Activated CD8-positive, alpha-beta memory T cell treated with anti-CD3 and anti-CD28 coated beads, Interleukin-2, amount 50 U/mL, for 24 hours (primary cell): ENCODE measurements around the gene KISS1R.

ENCODE experiments used
- DNase-seq: peaks from one replicate; pipeline ENCODE4 v3.0.0-alpha.2; 2020; ENCODE audit errors: extremely low read depth

KISS1R gene

DNA sequence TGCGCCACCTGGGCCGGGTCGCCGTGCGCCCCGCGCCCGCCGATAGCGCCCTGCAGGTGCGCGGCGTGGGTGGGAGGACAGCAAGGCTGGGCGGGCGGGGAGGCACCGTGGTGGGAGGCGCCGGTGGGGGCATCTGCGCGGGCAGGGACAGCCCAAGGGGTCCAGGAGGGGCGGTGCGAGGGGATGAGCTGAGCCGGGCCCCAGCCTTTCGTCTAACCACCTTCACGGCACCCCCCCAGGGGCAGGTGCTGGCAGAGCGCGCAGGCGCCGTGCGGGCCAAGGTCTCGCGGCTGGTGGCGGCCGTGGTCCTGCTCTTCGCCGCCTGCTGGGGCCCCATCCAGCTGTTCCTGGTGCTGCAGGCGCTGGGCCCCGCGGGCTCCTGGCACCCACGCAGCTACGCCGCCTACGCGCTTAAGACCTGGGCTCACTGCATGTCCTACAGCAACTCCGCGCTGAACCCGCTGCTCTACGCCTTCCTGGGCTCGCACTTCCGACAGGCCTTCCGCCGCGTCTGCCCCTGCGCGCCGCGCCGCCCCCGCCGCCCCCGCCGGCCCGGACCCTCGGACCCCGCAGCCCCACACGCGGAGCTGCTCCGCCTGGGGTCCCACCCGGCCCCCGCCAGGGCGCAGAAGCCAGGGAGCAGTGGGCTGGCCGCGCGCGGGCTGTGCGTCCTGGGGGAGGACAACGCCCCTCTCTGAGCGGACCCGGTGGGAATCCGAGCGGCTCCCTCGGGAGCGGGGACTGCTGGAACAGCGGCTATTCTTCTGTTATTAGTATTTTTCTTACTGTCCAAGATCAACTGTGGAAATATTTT is 3.1 kb downstream of the KISS1R start:
- no peak for DNase-seq

DNA sequence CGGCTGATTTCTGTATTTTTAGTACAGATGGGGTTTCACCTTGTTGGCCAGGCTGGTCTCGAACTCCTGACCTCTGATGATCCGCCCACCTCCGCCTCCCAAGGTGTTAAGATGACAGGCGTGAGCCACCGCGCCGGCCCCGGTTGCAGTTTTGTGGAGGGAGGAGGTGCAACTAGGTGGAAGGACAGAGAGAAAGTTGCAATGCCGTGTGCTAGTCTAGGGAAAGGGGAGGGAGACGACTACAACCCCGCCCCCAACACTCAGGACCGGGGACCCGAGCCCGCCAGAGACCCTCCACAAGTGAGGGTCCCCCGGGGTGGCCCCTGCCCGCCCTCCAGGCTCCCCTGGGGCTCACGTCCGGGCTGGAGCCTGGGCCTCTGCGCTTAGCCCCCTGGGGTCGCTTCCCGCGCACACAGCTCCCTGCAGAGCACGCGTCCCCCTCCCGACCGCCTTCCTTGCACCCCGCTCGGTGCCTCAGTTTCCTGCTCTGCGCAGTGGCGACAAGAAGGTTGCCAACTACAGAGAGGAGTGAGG is 7.5 kb downstream of the KISS1R start:
- DNase-seq = no peak

DNA sequence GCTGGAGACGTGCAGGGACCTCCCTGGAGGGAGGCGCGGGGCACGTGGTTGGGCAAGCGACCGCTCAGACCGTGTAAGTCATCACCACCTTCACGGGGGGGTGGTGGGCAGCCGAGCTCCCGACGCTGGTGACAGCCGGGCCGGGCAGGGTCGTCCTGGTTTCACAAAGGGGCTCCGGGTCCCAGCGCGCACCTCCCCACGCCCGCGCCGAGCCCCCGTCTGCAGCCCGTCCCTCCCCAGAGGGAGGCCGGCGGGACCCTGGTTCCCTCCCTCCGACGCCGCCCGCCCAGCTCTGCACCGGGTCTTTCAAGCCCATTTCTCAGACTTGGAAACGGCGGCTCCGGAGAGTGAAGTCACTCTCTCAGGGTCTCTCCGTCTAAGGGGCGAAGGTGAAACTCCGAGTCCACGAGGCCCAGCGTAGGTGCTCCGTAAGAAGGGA is 8.0 kb downstream of the KISS1R start:
- no peak for DNase-seq

DNA sequence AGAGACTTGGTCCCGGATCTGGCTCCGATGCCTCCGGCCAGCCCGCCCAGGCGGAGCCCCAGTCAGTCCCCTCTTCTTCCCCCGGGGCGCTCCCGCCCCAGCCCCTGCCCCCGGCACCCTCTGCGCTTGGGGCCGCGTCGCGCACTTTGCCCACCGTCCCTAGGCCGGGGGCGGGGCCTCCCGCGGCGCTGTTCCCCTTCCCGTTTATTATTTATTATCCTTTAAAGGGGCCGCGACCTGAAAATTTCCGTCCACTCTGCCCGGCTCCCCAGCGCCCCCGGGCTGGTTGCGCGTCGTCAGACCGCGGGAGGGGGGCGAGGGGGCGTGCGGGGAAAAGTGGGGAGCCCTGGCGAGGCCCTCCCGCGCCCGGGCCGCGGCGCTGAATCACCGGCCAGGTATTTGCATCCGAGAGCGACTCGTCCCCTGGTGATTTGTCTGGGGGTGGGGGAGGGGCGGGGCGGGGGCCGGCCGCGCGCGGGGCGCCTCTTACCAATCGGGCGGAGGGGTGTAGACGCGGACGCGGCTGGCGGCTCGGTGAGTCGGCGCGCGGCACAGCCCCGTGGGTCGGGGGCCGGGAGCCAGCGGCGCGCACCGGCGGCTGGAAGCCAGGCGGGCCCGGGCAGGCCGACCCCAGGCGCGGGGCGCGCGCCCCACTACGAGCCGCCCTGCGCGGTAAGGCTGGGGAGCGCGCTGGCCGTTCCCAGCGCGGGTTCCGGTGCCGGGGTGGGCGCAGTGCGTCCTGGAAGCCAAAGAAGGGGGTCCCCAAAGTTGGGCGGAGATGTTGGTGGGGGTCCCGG is 8.6 kb downstream of the KISS1R start, which contains the start of gene ARID3A:
Gene ARID3A, plus strand, starts transcription at position 510 of the 797 bp plus-strand sequence. CDS start 3,494 bp downstream, outside the sequence.
- no peak for DNase-seq

DNA sequence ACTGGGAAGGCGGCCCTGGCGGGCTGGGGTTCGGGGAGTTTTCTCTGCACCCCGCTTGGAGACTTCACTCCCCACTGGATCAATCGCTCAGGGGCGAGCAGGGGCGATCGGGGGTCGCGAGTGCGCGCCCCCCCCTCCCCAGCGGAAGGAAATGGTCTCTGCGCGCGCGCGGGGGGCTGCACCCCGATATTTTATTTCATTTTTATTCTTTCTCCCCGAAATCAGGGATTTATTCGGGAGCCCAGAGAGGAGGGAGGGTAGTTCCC is 9.1 kb downstream of the KISS1R start:
- DNase-seq = no peak

DNA sequence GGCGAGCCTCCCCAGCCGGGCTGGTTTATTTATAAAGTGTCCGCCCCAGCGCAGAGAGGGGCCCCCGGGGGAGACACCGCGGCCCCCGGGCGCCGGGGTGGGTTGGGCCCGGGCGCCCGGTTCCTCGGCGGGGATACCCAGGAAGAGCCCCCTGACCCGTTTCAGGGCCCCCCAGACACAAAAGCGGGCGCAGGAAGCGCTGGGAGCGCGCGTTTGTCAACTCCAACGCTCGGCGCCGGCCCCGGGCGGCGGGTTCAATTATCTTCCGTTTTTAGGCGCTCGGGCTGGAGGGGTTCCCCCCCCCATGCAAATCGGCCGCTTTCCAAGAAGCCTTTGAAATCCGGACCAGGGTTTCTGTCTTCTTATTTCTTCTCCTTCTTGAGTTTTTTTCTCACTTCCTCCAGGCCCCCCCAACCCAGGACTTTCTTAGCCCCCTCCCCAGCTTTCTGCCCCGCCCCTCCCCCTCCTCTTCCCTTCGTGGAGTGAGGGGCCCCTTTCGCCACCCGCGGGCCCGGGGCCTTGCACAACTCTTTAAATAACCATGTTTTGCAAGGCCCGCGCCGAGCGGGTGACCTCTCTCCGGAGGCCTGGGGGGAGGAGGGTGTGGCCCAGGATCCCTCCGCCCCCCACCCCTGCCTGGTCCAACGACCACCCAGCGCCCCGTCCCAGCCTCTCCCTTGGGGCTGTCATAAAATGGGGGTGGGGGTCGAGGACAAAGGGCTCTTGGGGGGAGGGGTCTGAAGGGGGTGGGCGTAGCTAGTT is 9.6 kb downstream of the KISS1R start:
- no peak for DNase-seq

DNA sequence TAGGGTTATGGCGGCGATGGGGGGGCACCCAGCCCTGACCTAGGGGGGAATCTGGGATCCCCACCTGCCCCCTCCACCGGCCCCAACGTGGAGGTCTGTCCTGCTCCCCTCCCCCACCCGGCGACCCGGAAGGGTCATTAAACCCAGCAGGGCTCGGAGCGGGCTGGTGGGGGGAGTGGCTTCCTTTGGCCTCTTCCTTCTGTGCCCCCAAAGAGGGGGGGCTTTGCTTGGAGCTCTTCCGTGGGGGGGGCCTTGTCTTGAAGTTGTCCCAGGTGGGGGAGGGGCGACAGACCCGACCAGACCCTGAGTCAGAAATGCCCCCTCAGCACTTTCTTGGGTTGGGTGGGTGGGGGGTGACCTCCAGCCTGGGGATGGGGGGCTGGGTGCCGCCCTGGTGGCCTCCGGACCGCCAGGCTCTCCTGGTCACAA is 10.2 kb downstream of the KISS1R start:
- no peak for DNase-seq

DNA sequence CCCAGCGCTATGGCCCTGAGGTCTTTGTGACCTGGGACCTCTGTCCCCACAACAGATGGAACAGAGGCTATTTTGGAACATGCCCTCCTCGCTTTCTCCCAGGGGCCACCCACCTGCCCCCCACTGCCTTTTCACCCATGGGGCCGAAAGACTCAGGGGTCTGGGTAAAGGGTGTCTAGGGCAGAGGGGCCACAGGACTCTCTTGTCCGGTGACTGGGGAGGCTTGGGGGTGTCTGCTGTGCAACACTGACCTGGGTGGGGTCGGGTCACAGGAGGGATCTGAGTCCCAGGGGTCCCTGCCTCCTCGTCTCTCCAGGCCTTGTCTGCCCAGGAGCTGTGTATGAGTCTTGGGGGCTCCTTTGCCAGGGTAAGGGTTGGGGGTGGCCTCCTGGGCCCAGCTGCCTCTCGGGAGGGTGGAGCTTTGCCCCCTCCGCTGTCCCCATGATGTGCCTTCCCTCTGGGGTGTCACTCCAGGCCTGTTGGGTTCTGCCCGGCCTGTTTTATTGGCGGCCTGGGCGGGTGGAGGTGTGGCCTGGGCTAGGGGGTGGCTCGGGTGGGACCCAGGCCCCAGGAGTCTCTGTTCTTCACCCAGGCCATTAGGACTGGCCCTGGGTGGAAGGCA is 10.8 kb downstream of the KISS1R start:
- no peak for DNase-seq

DNA sequence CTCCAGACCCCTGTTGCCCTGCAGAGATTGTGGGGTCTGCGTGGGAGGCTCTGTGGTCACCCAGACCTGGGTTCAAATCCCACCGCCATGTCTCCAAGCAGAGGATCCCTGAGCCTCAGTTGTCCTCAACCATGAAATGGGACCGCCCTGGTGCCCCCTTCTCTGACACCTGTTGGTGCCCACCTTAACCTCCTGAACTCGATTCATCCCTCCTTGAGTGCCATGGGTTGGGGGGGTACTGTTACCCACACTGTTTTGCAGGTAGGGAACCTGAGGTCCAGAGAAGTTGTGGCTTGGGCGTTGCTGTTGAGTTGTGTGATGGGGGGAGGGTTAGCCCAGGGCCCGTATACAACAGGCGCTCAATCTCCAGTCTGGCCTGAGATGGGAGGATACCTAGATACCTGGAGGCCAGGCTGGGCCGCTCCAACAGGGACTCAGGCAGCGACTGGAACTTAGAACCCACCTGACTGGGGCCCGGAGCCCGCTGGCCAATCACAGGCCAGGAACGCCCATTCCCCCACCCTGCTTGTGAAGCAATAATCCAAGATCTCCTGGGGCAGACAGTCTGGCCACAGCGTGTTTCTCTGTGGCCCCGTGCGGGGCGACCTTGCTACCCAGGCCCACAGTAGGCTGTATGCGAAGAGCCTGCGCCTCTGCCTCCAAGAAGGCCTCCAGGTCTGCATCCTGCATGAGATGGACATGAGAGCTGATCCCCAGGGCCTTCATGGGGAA is 11.5 kb downstream of the KISS1R start:
- DNase-seq = no peak

DNA sequence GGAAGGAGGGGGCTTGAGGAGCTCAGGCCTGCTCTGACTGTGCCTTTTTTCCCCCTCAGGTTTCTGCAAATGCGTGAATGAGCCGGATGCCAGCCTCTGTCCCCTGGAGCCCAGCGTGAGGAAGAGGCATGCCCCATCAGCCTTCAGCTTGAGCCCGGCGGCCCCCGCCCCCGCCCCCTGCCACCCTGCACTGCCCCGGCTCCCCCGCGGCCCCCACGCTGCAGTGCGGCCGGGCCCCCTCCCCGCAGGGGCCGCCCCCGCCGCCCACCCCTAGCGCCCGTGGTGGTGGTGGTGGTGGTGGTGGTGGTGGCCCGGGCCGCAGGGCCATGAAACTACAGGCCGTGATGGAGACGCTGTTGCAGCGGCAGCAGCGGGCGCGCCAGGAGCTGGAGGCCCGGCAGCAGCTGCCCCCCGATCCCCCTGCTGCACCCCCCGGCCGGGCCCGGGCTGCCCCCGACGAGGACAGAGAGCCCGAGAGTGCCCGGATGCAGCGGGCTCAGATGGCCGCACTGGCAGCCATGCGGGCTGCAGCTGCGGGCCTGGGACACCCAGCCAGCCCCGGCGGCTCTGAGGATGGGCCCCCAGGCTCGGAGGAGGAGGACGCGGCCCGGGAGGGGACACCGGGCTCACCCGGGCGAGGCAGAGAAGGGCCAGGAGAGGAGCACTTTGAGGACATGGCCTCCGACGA is 12.2 kb downstream of the KISS1R start:
- DNase-seq = no peak

DNA sequence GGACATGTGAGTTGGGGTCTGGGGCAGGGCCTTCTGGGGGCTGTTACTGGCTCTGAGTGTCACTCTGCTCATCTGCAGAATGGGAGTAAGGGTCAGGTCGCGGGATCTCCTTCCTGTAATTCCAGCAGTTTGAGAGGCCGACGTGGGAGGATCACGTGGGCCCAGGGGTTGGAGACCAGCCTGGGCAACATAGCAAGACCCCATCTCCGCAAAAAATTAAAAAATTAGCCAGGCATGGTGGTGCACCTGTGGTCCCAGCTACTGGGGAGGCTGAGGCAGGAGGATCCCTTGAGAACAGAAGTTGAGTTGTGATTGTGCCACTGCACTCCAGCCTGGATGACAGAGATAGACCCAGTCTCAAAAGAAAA is 12.7 kb downstream of the KISS1R start:
- DNase-seq = no peak

DNA sequence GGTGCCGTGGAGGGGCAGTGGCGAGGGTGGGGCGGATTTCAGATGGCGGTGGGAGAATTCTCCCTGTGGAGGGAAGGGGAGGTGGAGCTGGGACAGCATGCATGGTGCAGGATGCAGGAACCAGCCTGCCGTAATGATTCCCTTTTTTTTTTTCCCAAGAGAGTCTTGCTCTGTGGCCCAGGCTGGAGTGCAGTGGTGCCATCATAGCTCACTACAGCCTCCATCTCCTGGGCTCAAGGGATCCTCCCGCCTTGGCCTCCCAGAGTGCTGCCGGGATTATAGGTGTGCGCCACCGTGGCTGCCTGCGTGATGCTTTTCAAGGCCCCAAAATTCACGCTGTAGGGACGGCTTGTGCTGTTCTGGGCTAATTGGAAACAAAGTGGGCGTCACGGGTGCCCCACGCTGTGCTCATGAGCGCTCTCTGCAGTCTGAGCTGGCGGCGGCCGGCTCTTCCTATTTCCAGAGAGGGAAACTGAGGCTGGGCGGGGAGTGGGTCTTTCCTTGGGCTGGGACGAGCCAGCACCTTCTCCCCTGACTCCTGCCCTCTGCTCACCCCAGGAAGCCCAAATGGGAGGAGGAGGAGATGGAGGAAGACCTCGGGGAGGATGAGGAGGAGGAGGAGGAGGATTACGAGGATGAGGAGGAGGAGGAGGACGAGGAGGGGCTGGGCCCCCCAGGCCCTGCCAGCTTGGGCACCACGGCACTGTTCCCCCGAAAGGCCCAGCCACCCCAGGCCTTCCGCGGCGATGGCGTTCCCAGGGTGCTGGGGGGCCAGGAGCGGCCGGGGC is 14.9 kb downstream of the KISS1R start:
- DNase-seq = no peak

DNA sequence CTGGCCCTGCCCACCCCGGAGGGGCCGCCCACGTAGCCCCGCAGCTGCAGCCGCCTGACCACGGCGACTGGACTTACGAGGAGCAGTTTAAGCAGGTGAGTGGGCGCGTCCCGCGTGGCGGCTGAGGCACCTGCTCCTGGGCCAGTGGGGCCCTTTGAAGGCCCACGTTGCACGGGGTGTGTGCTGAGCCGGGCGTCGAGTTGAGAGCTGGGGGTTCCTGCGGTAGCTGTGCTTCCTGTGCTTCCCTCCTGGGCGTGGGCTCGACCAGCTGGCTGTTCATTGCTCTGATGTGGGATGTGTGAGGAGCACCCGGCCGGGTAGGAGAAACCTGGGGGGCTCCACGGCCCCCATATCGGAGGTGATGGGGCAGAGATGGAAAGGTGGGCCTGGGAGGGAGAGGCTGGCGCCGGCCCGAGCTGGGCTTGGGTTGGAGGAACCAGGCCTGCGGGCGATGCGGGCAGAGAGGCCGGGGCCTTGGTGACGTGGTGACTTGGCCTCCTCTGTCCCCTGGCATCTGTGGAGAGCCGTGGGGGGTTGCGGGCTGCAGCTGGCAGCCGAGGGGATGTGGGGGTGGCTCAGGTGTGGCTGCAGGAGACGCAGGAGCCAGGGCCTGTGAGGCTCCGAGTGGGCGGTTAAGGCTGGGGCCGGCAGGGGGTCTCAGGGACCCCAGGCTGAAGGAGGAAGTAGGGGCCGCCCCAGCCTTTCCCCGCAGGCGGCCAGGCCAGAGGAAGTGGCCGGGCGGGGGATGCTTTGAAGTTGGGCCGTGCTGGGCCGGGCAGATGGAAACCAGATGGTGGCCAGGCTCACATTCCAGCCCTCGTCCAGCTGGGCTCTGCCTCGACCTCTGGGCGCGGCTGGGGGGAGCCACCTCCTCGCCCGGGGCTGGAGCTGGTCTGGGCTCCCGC is 15.8 kb downstream of the KISS1R start:
- DNase-seq = no peak

DNA sequence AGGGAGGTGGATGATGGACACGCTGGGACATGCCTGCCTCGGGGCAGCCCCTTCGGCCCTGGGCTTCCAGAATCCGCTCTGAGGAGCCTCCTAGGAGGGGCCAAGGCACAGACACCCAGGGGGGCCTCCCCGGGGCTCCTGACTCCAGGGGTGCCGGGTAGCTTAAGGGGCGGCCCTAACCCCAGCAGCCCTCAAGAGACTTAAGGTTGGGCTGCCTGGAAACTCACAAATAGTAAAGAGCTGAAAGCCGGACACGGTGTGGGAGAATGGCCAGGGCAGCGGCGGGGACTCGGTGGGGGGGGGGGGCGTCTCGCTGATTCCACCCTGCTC is 16.4 kb downstream of the KISS1R start:
- no peak for DNase-seq

DNA sequence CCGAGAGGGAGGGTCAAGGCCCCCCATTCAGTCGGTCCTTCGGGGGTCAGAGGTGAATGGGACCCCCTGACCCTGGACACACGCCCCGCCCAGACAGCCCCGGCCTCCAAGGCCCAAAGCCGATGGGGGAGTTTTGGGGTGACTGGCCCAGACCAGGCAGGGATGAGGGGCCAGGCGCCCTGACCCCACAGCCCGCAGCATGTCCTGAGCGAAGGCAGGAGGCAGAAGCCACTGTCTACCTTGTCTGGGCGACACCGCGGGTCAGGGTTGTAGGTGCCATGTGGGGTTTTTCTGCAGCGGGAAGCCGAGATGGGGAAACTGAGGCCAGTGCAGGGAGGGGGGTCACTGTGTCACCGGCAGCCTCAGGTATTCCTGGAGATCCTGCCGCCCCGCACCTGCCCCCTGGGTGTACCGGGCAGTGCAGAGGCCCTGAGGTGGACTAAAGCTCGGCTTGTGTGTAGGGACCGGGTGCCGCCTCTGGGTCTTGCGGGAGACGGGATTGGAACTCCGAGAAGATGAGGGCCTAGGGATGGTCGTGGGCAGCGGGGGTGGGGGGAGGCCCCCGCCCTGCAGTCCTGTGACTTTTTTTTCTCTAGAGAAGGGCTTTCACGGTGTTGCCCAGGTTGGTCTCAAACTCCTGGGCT is 17.2 kb downstream of the KISS1R start:
- no peak for DNase-seq

DNA sequence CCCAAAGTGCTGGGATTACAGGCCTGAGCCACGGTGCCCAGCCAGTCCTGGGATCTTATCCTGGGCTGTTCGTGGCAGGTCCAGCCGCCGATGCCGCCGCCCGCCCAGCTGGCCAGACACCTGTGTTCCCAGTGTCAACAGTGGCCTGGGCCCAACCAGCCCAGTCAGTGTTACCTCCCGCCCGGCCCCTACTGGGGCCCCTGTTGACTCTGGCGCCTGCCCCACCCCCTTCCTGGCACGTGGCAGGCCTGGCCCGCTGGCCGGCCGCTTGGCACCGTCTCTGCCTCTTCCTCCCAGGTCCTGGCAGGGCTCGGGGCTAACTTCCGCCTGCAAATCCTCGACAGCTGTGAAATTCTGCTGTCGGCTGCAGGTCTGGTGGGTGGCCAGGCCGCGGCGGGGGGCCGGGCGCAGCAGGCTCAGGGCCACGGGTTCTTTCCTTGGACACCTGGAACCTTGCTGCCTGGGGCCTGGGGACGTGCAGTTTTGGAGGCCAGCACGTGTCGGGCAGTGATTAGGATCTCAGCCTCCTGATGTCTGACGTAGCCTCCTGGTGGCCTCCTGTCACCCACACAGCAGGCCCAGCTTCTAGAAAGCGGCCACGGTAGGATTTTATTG is 17.8 kb downstream of the KISS1R start:
- no peak for DNase-seq

DNA sequence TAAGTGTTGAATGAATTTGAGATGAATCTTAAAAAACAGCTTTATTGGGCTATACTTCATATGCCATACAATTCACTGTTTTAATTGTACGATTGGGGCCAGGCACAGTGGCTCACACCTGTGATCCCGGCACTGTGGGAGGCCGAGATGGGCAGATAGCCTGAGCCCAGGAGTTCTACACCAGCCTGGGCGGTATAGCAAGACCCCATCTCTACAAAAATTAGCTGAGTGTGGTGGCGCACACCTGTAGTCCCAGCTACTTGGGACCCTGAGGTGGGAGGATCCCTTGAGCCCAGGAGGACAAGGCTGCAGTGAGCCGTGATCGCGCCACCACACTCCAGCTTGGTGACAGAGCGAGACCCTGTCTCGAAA is 19.0 kb downstream of the KISS1R start:
- DNase-seq = no peak

DNA sequence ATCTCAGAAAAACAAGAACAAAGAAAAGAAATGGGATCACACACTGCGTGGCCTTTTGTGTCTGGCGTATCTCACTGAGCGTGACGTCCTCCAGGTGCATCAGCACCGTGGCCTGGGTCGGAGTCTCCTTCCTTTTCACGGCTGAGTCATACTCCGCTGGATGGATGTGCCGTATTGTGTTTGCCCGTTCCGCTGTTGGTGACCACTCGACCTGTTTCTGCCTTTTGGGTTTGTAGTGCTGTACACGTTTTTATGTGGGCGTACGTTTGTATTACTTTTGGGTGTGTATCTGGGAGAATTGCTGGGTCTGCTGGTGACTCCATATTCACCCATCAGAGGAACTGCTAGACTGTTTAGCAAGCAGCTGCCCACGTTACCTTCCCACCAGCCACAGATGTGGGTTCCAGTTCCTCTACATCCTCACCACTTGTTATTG is 20.1 kb downstream of the KISS1R start:
- no peak for DNase-seq
